Left colon (tissue), 2 donors: ENCODE data around the gene DVL2. TPM values are rescaled to one million over a fixed set of nuclear protein-coding genes. Genes with fewer than 3 reads are reported as not detected.
A peak's percentile ranks its signal among the peaks of the same experiment; 100 is the strongest.
"Not testable (repeated sequence)": the region's sequence is repeated elsewhere in the genome, so short reads cannot be mapped to it uniquely, and the experiment has no call there.

Experiments
- ATAC-seq: fragments of 200-7000 bp; cut with Tn5 transposase; one replicate; pipeline ENCODE4 v1.9.1; 2020; ENCODE audit warnings: mild to moderate bottlenecking, moderate library complexity
- DNase-seq, 2 donors: peaks; one replicate each; pipeline ENCODE4 v3.0.0-alpha.2; 2020
- intact Hi-C, 2 donors: fragments of 100-400 bp; cut with DNase I in 1 of 2; cut with micrococcal nuclease in 1 of 2; formaldehyde crosslinking; loops; one replicate each; pipeline versions ENCODE4 v1.11.2 to v1.14.0; 2022; cut with DNase I, micrococcal nuclease
- total RNA-seq, 2 donors: library from RNA; stranded (reverse); fragmentation: NEBNext Ultra II Directional; extraction: Animal tissue kit (Norgen Biotek cat#: 25700); gene quantifications; one replicate each; pipeline ENCODE4 v1.2.1, GENCODE V29; 2021
- donor health status: DM: no; HTN: no; CAD: no.
- donor health status: DM: yes; HTN: yes; CAD: no.

The DVL2 gene
- total RNA-seq, 2 donors from 2014 or later, result 30.9 to 34.9 TPM

DNA sequence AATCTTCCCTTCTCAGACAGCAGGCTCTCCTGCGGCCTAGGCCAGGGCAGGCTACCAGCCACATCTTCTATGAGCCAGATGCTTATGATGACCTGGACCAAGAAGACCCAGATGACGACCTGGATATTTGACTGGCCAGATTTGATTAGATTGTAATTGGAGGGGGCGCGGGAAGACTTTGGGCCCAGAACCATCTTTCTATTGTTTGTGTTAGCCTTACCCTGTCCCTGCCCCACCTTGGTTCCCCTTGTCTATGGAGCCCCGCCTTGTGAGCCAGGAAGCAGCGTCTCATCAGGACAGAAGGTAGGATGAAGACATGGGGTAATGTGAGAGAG is 25.2 kb upstream of the DVL2 start:
- no peak for ATAC-seq
- intact Hi-C loops, result no loop called here
- no peak for DNase-seq

DNA sequence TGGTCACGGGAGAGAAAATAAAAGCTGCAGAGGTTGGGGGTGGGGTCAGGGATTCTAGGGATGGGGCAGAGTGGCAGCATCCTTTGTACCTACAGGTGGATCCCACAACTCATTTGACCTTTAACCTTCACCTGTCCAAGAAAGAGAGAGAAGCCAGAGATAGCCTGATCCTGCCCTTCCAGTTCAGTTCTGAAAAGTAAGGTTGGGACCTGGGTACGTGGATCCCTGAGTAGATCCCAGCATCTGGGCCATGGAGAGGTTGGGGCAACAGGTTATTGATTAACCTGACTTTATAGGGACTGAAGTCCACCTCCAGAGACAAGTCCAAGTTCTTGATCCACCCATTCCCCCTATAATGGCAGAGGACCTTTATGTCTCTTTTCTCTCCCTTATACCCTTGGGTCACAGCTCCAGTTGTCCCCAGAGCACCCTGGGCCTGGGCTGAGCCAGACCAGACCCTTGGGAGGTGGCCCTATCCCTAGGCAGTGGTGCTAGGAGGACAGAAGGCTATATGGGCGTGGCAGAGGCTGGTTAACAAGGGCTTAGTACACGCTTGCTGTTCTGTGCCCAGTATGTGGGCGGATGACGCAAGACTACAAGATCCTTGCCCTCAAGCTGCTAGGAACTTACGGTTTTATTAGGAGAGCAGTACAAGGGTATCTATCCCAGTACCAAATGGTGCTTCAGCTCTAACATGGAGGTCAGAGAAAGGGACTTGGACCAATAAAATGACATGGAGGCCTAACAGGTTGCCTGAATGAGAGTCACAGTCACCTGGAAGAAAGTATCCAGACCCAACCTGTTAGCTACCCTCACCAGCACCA is 24.6 kb upstream of the DVL2 start:
- DNase-seq (peak; percentile 77 to 92), ATAC-seq (peak; percentile 37)
- intact Hi-C loops, result no loop called here

DNA sequence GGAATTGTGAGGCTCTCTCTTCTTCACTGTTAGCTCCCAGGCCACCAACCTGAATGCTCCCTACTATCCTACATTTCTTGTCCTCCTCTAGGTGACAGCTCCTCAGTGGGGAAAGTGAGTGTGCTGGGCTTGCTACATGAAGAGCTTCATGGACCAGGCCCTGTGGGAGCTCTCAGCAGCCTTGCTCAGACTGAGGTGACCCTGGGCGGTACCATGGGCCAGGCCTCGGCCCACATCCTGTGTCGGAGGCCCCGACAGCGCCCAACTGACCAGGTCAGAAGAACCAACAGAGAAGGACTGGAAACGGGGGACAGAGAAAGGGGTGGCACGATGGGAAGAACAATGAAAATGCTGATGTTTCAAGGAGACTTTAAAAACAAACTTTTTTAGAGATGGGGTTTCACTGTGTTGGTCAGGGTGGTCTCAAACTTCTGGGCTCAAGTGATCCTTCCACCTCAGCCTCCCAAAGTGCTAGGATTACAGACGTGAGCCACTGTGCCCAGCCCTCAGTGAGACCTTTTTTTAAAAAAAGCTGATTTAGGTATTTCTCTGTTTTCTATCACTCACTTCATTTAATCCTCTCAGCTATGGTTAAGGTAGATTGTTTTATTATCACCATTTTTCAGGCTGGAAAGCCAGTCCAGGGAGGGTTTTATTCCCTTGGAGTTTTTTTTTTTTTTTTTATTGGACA is 22.6 kb upstream of the DVL2 start:
- peak in 1 of 2 donors; percentile 35 for DNase-seq
- intact Hi-C loops, result no loop called here
- ATAC-seq, result no peak

DNA sequence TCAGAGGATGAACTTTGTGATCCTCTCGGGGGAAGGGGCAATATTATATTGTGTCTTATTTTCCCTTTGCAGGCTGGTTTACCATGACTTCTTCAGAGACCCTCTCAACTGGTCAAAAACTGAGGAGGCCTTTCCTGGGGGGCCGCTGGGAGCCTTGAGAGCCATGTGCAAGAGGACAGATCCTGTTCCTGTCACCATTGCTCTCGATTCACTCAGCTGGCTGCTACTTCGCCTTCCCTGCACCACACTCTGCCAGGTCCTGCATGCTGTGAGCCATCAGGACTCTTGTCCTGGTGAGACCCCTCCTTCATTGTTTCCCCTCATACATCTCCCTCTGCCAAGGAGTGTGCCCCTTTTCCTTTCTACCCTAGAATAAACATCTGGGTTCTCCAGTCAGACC is 20.2 kb upstream of the DVL2 start:
- intact Hi-C loops, result no loop called here
- ATAC-seq, result no peak
- DNase-seq, result no peak

DNA sequence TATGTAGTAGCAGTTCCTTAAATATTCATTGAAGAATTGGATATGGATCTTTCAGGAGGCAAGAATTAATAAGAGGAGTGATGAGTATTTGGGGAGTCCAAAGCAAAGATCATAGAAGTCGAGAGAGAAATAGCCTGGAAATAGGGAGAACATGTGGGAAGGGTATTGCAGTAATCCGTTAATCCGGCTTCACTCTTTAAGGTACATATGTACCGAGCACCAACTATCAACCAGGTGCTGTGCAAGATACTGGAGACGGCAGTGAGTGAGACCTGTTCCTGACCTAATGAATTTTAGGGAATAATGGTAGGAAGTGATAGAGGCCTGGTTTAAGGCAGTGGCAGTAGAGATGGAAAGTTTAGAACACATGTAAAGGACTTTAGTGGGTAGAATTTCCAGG is 18.8 kb upstream of the DVL2 start:
- intact Hi-C loops, result no loop called here
- DNase-seq (no peak), ATAC-seq (no peak)

DNA sequence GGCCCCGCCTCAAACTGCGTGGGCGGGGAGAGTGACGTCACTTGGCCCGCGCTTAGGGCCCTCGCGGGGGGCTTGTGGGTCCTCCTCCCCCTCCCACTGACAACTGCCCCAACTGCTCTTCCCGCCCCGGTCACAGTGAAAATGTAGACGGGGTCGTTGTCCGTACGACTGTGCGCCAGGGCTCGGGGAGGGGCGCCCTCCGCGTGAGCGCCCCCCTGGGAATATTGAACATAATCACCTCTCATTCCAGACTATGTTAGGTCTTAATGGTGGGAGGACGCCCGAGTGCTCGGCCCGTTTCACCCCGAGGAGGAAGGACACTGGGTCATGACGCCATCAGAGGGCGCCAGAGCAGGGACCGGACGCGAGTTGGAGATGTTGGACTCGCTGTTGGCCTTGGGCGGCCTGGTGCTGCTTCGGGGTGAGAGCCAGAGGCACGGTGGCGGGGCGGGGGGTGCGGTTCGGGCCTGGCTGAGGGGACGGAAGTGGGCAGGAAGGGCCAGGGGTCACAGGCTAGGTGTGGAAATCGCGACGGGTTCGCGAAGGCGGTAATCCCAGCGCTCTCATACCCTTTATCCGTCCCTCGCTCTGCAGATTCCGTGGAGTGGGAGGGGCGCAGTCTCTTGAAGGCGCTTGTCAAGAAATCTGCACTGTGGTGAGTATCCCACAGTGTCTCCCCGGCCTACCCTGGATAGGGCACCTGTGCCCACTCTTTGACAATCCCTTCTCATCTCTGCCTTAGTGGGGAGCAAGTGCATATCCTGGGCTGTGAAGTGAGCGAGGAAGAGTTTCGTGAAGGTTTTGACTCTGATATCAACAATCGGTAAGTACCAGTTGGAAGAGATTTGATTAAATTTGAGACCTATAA is 18.1 kb upstream of the DVL2 start, which contains the start of gene ELP5:
Gene ELP5, plus strand, starts transcription at position 40 of the 868 bp plus-strand sequence. Its CDS starts 336 bp downstream, at position 376.
- intact Hi-C loops, result no loop called here
- peak; percentile 96 to 97 for DNase-seq
- ATAC-seq, result peak; percentile 65

DNA sequence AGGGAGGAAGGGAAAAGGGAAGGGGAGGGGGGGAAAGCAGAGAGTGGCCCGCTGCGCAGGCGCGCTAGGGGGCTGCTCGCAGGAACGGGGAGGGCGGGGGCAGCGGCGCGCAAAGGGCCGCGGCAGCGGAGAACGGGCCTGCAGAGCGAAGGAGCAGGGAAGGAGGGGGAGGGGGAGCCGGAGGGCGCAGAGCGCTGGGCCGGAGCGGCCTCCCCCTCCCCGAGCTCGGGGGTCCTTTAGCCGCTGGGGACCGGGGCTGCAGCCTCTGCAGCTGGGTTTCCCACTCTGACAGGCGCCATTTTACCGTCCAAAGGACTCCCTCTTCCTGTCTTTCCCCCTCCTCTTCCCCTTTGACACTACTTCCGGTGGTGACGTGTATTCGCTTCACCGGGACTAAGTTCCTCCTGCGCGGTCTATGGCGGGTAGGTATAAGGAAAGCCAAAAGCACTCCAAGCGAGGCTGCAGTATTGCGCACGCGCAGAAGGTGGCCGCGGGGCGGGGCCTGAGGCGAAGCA is 17.4 kb upstream of the DVL2 start, which contains the start of gene CTDNEP1:
Gene CTDNEP1, minus strand, starts transcription at position 74 of the 515 bp plus-strand sequence. CDS start 438 bp downstream, outside the sequence.
- intact Hi-C loops, result no loop called here
- peak; percentile 76 for ATAC-seq

DNA sequence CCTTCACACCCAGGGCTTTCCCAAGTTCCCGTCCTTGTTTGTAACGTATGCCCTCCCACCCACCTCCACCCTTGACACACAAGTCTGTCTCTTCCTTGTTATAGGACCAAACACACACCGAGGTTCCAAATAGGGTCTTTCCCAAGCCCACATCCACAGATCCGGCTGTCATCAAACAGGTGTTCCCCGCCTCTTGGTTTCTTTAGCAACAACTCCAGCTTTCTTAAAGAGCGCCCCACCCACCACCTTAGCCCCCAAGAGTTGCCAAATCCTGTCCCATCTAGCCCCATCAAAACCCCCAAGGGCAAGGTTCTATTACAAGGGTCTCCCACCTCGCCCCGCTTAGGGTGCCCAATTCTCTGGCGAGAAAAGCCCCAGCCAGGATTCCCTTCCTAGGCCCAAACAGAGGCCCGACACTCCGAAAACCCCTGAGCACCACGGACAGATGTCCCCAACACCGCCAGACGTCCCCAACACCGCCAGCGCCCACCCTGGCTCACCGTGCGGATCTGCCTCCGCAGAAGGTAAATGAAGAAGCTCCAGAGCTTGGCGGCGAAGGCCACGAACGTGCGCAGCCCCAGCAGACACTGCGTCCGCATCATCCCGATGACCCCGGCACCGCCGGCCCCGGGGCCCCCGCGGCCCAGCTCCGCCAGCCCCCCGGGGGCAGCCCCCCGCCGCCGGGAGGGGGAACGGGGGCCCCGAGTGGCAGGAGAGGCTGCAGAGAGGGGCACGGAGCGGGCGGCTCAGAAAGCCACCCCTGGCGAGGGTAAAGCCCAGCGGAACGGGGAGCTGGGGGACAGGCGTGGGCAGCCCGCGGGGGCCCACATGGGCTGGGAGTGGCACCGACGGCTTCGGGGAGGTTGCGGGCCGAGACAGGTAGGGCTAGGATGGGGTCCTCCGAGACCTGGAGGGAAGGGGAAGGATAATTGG is 16.6 kb upstream of the DVL2 start:
- intact Hi-C loops, result no loop called here
- DNase-seq (peak in 1 of 2 donors; percentile 30), ATAC-seq (no peak)

More for the DNA sequence above, 17.4 kb upstream of the DVL2 start, which contains the start of gene CTDNEP1:
- peak; percentile 97 to 99 for DNase-seq

DNA sequence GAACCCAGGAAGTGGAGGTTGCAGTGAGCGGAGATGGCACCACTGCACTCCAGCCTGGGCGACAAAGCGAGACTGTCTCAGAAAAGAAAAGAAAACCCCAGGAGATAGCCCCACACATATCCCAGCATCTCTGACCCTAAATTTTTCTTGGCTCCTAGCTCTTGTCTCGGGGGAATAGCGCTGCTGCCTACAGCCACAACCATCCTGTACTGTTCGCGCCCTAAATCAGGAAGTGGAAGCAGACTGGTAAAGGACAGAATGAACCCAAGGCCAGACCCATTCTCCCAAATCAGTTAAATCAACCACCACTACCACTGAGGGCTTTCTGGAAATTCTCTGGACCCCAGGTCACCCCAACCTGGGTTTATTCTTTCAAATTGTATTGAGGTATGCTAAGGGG is 15.5 kb upstream of the DVL2 start:
- ATAC-seq, result no peak
- DNase-seq, result no peak
- intact Hi-C loops, result no loop called here

DNA sequence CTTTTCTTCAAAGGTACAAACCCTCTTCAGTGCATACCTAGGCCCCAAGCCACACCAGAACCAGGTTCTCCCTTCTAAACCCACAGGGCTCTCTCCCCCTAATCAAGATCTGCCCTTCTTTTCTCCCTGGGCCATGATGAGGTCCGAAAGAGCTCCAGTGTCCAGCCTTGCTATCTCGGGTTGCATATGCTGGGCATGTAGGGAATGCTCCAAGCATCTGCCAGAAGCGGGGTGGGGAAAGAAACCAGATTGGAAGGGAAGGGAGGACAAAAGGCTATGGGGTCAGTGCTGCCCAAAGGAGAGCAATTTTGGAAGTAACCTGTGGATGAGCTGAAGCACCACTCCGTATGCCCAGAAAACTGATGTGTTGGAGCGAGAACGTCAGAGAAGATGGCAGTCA is 14.9 kb upstream of the DVL2 start:
- intact Hi-C loops, result no loop called here
- ATAC-seq (no peak), DNase-seq (no peak)

DNA sequence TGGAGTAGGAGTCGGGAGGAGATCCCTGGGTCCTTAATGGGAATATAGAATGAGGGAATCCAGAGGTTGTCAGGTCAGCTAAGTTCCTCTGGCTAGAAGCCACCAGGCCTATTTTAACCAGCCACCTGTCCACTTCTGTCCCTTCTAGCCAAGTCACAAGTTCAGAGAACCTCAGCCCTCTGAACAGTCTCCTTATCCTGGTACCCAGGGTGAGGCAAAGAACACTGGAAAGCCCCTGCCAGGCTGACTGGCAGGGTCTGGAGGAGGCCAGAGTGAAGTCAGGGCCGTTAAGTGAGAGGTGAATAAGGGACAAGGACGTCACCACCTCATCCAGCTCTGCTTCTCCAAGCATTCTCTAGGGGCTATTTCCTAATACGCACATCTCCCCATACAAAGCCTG is 14.5 kb upstream of the DVL2 start:
- DNase-seq, result no peak
- ATAC-seq, result no peak
- intact Hi-C loops, result no loop called here

DNA sequence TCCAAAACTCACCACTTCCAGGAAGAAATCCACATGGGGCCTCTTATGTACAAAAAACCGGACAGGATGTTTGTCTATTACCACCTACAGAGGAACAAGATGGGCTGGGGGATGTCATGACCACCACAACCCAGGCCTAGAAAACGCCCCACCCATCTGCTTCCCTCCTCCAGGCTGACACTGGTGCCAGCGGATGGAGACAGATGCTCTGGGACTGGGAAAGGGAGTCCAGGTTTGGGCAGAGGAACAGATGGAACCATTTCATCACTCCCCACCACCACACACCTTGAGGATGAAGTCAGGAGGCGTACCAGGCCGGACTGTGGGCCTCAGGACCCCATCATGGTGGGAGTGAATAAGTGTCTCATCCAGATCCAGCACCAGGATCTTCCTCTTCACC is 12.5 kb upstream of the DVL2 start:
- no peak for DNase-seq
- intact Hi-C loops, result no loop called here
- no peak for ATAC-seq

DNA sequence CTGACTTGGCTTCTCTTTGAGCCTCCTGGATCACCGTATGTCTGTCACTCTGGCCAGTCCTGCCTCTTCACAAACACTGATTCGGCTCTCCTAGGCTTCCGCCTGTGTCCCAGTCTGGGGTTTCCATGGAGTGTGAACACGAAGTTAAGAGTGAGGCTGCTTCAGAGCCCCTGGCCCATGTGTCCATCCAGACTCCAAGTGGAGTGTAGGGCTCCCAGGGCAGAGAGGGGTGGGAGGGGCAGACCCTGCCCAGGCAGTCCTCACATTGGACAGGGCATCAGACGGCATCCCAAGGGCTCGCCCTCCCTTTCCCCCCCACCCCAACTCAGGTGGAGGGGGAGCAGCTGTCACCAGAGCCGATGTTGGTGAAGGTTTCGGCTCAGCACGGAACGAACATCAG is 9.5 kb upstream of the DVL2 start:
- intact Hi-C loops, ATAC-seq, DNase-seq: not testable (repeated sequence)

DNA sequence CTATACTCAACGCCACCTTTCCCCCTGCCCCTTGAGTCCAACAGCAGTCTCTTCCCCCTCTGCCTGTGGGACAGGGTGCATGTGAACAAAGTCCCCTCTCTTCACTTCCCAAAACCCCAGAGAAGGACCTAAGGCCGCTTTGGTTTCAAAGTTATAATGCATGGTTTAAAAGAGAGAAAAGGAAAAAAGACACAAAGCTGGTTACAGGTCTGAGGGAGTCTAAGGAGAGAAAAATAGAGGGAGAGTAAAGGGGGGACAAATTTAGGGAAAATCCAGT is 9.1 kb upstream of the DVL2 start:
- intact Hi-C loops, result no loop called here
- ATAC-seq (no peak), DNase-seq (no peak)

DNA sequence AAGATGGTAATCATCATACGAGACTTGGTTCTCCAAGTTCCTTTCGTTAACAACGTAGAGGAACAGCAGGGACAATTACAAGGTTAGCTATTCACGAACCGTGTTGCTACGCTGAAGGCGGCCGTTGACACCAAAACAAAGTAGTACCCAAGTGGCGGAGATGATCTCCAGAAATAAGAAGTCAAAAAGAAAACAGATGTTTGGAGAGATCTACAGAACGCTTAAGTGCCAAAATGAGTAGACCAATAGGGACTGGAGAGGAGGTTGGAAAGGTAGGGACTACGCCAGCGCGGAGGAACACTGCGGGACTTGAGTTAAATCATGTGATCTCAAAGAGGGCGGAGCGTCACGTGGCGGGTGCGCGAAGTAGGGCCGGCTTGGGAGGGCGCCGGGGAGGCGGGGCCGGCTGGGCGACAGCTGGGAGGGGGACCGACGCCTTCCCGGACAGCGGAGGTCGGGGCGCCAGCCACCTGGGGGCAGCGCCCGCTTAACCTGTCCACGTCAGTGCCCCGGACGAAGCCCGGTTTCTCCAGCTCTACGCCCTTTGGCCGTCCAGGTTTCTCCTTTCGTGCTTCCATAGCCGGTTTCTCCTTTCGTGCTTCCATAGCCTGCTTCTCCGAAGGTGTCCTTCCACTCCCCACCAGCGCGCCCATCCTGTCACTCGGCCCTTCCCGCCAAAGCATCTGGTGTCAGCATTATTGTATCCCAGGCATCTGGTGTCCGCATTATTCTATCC is 8.6 kb upstream of the DVL2 start:
- intact Hi-C loops, result no loop called here
- peak; percentile 96 to 99 for DNase-seq
- peak; percentile 59 for ATAC-seq

DNA sequence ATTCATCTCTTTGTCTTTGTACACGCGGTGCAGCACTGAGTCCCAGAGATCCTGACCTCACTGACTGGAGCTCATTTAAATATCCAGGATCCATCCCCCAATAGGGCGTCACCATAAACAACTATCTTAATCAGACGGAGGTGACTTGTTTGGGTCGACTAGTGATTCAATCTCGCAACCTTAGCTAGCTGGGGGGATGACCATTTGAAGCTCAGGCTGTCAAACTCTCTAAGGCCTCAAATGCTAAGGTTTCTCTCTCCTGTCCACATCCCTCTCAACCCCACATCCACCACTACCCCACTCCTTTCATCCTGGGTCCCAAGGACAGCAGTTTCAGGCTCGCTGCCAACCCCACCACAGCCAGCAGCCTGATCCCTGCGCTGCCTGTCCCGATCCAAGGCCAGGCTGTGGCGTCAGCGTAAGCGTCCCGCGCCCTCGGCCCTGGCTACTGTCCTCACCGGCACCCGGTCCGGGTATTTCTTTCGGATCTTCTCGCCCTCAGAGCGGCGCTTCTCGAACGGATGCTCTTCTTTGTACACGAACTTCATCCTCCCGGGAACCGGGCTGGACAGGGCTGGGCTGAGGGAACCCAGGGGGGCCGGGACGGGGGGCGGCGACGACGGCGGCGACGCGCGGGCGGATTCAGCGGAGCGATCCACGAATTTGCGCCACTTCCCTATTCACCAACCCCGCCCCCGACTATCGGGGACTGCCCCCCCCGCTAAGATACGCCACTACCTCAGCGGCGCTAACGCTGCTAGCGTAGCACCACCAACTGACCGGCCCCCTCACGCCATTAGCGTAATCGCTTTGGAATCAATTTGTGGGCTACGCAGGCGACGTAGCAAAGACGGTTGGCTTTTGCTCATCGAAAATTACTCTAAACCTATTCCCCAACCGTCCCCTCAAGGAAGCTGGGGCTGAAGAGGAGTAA is 7.7 kb upstream of the DVL2 start, which contains the start of gene GABARAP:
Gene GABARAP, minus strand, starts transcription at position 667 of the 934 bp plus-strand sequence. Its CDS starts 119 bp downstream, at position 548.
- DNase-seq (peak; percentile 92 to 96), ATAC-seq (peak; percentile 51)
- intact Hi-C loops, result no loop called here
